Measurements from ENCODE around the gene DPP6.

Gene DPP6

DNA sequence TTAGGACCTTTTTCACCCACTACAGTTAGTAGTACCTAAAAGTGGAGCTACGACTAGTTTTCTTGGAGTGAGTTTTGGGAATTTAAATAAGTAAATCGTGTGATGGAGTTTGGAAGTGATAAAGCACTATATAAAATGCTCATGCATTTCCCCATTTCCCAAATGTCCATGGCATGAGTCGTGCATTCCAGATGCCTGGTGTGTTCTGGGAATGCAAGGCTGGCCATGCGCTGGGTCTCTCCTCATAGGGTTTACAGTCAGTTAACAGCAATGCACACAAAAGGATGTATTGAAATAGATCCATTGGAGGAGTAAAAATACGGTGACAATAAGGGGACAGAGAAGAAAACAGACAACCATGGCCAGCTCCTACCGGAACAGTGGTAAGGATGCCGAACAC is 149.8 kb downstream of the DPP6 start:
- DNase-seq = no peak
- TF ChIP-seq GATA1 (IDR thresholded peaks at IDR 0.05; ENCODE audit: low read depth, low read length) (no peak), POLR2A (IDR thresholded peaks at IDR 0.05; ENCODE audit: low read length) (no peak)

DNA sequence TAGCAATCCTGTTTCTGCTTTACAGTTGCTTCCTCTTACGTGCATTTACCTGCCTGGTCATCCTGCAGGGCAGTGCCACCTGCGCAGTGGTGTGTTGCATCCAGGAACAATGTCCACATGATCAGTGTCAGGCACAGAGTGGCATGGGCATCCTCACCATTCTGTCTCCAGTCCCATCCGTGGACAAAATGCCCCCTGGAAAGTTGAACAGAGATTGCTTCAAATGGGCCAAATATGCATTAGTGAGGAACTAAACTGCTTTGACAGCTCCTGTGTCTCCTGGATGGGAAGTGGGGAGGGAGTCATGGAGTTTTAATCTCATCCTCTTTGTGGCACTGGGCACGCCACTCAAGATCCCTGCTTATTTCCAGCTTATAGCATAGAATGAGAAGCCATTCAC is 151.8 kb downstream of the DPP6 start:
- no peak for TF ChIP-seq GATA1 (IDR thresholded peaks at IDR 0.05; ENCODE audit: low read depth, low read length)
- no peak for TF ChIP-seq POLR2A (IDR thresholded peaks at IDR 0.05; ENCODE audit: low read length)
- no peak for DNase-seq

DNA sequence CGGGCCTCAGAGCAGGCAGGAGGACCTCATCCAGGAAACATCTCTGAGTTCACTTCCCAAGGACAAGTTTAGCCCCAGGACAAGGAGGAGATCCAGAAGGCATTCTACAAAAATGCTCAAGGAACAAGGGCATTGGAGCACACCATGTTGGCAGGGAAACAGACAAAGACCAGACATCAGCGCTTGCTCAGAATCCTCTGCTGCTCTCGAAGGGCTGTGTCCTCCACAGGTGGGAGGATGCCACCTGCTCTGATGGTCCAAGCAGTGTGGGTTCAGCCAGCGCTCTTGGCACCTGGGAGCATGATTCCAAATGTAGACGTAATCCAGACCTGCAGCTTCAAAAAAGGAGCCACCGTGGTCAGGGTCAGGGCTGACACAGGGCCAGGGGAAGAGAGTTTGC is 160.7 kb downstream of the DPP6 start:
- no peak for DNase-seq
- TF ChIP-seq POLR2A (IDR thresholded peaks at IDR 0.05; ENCODE audit: low read length) (no peak), GATA1 (IDR thresholded peaks at IDR 0.05; ENCODE audit: low read depth, low read length) (no peak)

DNA sequence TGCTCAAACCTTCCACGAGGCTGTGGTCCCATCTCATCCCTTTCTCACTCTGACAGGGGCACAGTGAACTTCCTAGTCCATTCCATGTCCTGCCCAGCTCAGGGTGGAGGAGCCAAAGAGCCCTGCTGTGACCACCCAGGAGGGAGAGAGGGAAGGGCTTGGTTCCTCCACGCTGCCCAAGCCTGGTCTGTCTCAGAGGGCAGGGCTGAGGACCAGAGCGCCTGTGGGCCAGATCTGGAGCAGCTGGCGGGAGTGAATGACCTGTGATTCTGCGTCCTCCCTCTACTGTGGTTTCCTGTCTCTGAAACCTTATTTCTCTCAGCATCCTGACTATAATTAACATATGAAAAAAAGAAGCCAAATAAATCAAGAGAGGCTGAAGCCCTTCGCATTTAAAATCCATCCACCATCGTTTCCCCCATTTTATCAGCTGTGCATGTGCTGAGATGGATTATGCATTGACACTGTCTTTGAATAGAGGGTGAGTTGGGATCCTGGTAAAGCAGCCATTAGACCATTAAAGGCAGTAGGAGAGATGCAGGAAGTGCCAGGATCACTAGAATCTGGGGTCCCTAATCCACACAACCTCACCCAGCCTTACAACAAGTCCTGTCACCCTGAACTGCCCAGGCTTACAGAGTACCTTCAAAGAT is 165.6 kb downstream of the DPP6 start:
- DNase-seq = no peak

DNA sequence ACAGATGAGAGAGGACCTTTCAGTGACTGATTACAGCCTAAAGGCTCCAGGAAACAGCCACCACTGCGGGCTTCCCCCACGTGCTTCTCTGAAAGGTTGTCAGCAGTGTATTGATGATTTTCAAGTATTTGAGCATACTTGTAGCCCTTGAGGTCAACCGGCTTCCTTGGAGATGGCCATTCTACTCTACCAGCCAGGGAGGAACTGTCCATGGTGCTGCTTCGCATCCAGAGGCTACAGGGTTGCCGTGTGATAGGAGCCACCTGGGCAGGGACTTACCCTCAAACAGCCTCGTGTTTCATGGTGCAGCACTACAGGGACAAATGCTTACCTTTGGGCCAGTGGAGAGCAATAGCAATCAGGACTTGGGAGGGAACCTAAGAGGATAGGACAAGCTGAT is 179.5 kb downstream of the DPP6 start:
- DNase-seq = peak in 1 of 2 experiments; percentile 1
- no peak for TF ChIP-seq GATA1 (IDR thresholded peaks at IDR 0.05; ENCODE audit: low read depth, low read length)
- no peak for TF ChIP-seq POLR2A (IDR thresholded peaks at IDR 0.05; ENCODE audit: low read length)

More for the DNA sequence above, 165.6 kb downstream of the DPP6 start:
- TF ChIP-seq GATA1 (IDR thresholded peaks at IDR 0.05; ENCODE audit: low read depth, low read length) = no peak
- TF ChIP-seq POLR2A (IDR thresholded peaks at IDR 0.05; ENCODE audit: low read length) = no peak

DNA sequence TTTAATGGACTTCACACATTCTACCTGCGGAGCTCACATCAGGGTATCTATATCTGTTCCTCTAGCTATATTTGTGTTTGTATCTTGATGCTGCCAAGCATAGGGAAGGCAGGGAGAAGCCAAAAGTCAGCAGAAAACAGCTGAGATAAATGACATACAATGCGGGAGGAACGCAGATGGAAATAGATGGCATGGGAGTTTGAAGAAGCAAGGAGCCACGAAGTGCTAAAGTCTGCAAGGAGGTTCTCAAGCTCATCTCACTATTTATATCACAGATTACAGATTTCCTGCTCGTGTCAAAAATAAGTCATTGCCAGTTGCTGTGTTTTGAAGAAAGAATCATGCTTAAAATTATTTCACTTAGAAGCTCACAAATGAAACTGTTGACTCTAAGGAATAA is 180.5 kb downstream of the DPP6 start:
- no peak for DNase-seq

DNA sequence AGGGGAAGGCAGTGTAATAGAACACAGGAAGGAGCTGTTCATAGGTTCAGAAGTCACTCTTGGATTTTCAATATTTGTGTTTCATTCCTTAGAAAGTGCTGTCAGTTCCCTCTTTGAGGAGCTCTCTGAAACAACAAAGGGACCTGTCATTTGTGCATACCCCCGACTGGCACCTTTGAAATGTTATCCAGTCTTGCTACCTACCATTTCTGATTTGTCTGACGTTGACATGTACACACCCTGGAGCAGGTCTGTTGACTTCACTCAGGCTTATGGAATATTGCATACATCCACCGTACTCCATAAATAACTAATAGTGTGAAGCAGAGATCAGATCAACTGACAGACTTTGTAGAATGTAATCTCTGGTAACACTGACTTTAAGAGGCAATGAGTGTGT is 189.8 kb downstream of the DPP6 start:
- TF ChIP-seq POLR2A (IDR thresholded peaks at IDR 0.05; ENCODE audit: low read length) (no peak), GATA1 (IDR thresholded peaks at IDR 0.05; ENCODE audit: low read depth, low read length) (no peak)
- no peak for DNase-seq

More for the DNA sequence above, 180.5 kb downstream of the DPP6 start:
- TF ChIP-seq POLR2A (IDR thresholded peaks at IDR 0.05; ENCODE audit: low read length) (no peak), GATA1 (IDR thresholded peaks at IDR 0.05; ENCODE audit: low read depth, low read length) (no peak)

DNA sequence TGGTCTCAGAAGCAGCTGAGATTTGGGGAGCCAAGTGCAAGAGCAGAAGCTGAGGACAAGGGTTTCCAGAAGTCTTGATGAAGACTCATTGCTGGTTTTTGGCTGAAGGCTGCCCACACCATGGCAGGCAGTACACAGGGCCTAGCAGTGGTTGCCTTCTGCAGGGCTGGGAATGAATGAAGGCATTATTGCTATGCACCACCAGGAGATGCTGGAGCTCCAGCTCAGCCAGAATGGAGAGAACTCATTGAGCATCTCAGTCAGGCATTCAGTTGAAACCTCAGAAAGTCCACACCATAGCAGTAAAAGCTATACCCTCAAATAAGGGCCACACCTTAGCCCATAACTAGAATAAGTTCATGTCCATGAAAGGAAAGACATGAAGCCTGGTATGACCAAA is 190.5 kb downstream of the DPP6 start:
- no peak for TF ChIP-seq GATA1 (IDR thresholded peaks at IDR 0.05; ENCODE audit: low read depth, low read length)
- TF ChIP-seq POLR2A (IDR thresholded peaks at IDR 0.05; ENCODE audit: low read length) = no peak
- no peak for DNase-seq

DNA sequence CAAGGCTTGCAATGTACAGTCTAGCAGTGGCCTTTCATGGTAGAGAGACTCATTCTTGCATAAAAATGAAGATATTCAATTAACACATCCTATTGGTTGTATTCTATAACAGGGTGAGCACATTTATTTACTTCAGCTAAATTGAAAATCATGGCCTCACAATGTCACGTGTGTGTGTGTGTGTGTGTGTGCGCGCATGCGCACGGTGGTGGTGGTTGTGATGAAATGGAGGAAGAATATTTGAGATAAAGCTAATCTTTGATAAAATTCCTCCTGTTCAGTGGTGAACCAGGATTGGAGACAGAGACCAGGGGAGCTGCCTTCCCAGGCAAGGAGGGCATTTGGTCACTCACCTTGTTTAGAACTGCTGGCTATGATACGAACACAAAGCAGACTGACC is 199.8 kb downstream of the DPP6 start:
- TF ChIP-seq POLR2A (IDR thresholded peaks at IDR 0.05; ENCODE audit: low read length) = no peak
- TF ChIP-seq GATA1 (IDR thresholded peaks at IDR 0.05; ENCODE audit: low read depth, low read length) = no peak
- DNase-seq = no peak

DNA sequence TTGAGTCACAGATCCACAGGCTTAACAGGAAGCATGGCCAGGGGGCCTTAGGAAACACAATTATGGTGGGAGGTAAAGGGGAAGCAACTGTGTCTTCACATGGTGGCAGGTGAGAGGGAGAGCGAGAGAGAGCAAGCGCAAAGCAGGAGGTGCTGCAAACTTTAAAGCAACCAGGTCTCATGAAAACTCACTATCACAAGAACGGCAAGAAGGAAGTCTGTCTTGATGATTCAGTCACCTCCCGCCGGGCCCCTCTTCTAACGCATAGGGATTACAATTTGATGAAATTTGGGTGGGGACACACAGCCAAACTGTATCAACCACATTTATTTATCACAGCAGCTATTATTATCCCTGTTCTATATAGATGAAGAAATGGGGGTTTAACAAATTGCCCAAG is 201.6 kb downstream of the DPP6 start:
- TF ChIP-seq GATA1 (IDR thresholded peaks at IDR 0.05; ENCODE audit: low read depth, low read length) (no peak), POLR2A (IDR thresholded peaks at IDR 0.05; ENCODE audit: low read length) (no peak)
- no peak for DNase-seq

DNA sequence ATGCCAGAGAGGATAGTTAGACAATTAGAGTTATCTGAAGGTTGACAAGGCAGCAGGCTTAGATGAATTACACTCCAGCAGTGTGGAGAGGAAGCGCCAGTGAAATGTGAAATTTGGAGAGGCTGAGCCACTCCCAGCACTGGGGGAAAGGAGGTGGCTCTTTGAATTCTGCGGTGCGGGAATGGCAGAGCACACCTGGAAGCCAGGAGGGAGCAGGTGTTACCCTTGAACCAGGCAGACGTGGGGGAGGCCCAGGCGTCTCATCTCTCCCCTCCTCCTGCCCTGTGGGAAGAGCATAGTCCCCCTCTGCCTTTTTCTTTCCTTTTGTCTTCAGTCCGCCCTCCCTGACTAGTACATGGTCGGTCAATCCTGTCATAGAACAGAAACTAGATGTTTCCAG is 203.1 kb downstream of the DPP6 start:
- TF ChIP-seq GATA1 (IDR thresholded peaks at IDR 0.05; ENCODE audit: low read depth, low read length) (no peak), POLR2A (IDR thresholded peaks at IDR 0.05; ENCODE audit: low read length) (no peak)
- no peak for DNase-seq

DNA sequence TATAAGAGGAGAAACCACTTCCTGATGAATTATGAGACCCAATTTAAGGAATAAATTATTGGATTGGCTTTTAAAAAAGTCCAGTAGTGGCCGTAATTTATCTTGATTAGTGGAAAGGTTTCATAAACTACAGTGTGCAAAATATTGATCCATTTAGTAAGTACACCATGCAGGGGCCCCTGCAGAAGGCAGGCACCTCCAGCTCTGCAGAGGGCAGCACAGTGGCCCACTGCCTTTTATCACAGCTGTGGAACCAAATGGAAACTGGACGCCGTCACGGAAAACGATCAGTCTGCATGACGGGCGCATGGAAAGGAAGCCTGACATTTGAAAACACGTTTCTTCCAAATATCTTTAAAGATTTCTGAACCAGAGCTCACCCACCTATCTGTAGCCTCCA is 204.0 kb downstream of the DPP6 start:
- TF ChIP-seq POLR2A (IDR thresholded peaks at IDR 0.05; ENCODE audit: low read length) (no peak), GATA1 (IDR thresholded peaks at IDR 0.05; ENCODE audit: low read depth, low read length) (no peak)
- no peak for DNase-seq

DNA sequence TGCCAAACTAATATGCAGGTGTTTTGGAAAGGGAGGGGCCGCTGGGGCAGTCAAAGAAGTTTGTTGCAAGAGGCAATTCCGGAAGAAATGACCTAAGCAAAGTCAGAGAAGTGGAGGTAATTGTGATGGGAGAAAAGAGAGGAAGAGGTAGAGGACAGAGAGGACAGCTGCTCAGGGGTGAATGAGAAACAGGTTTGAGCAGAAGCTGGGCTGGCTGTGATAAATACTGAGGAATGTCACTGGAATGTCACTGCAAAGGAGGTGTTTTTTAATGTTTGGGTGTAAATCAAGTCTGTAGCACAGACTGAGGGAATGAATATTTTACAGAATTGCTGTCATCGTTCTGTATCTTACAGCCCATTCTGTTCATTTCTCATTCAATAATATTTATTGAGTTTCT is 207.2 kb downstream of the DPP6 start:
- DNase-seq = no peak
- TF ChIP-seq GATA1 (IDR thresholded peaks at IDR 0.05; ENCODE audit: low read depth, low read length) (no peak), POLR2A (IDR thresholded peaks at IDR 0.05; ENCODE audit: low read length) (no peak)

DNA sequence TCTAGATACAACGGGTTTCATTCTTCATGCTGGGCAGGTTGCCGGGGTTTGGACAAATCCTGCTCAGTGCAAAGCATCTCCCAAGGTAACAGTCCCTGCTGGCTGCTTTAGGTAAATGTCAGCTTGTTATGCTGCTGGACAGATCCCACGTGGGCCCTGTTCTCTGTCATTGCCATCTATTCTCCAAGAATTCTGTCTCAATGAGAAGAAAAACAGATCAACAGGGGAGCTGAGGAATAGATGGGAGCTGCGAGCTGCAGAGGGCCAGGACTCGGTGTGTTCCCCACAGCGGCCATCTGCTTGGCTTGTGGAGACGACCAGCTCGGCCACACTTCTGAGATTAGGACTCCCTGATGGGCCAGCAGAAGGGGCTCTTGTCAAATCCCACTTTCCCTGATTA is 235.2 kb downstream of the DPP6 start:
- no peak for TF ChIP-seq POLR2A (IDR thresholded peaks at IDR 0.05; ENCODE audit: low read length)
- no peak for TF ChIP-seq GATA1 (IDR thresholded peaks at IDR 0.05; ENCODE audit: low read depth, low read length)
- no peak for DNase-seq

DNA sequence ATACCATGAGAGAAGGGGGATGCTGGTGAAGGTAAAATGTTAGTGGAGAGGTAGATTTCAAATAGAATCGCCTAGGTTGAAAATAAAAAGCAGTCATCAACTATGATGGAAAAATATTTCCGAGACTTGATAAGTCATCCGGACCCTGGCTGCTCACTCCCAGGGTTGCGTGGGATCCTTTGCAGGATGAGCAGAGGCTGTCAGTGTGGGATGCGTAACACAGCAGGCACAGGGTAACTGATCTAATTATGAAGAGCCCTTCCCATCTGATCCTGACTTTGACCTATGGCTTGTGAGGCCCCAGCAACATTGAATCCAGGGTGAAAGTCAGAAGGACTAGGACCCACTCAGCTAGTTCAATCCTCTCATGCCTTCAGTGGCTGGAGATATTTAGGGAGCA is 236.9 kb downstream of the DPP6 start:
- no peak for DNase-seq
- TF ChIP-seq GATA1 (IDR thresholded peaks at IDR 0.05; ENCODE audit: low read depth, low read length) (no peak), POLR2A (IDR thresholded peaks at IDR 0.05; ENCODE audit: low read length) (no peak)

DNA sequence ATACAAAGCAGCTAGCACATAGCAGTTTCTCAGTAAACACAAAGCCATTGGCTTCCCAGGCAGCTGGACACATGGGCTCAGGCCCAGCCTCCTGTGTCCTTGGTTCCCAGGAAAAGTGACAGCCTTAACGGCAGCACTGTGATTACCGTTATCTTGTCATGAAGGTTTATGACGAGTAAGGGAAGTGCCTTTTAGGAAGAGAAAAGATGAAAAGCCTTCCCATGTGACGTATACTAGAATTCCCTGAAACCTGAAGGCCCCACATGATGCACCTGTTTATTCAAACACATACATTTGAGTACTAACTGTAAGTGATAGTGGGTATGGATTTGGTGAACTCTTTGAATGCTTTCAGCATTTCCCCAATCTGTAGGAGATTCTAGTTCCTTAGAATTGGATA is 244.2 kb downstream of the DPP6 start:
- no peak for TF ChIP-seq POLR2A (IDR thresholded peaks at IDR 0.05; ENCODE audit: low read length)
- no peak for TF ChIP-seq GATA1 (IDR thresholded peaks at IDR 0.05; ENCODE audit: low read depth, low read length)
- no peak for DNase-seq
